ENCODE data around the gene HOXA11. TPM values are rescaled to one million over a fixed set of nuclear protein-coding genes. Genes with fewer than 3 reads are reported as not detected.

The HOXA11 gene
- total RNA-seq (2012; rRNA removed) = 3.3 and 3.8 TPM in 2 replicates

DNA sequence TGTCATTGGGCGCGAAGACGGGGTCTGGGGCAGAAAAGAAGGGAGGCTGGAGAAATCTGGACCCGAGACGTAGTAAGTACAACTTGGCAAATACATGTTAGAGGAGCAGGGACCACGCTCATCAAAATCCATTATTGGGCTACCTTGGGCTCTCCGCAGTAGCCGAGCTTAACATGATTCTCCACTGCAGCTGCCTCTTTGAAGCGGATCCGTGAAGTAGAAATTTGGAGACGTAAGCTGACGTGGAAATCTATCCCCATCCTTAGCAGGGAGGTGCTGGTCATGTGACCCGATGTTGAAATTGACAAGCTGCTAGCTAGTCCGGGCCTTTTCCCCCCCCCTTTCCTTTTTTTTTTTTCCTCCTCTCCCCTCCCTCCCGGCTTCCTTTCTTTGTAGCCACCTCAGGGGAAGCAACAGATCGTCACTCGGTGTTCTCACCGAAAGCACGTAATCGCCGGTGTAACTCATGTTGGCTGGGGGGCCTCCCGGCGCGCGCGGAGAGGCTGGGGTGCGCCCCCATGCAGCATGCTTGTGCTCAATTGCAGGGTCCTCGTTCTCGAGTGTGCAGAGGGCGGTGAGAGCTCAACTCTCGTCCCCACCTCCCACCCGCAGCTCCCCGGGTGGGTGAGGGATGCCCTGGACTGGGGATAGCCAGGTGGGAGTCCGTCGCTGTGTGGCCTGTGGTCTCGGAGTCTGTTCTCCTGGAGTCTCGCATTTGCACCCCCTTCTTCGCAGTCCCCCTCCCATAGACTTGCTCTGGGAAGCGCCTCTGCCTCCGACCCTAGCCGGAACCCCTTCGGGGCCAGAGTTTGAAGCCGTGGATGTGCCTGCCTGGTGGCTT is at the start of gene HOXA11:
TSS of gene HOXA11 (minus strand) at position 220 of the 841 bp plus-strand sequence. CDS start at position 132, 88 bp downstream.
- H3K27me3 ChIP-seq (ENCODE audit: control insufficient read depth, insufficient read depth, low read length) = no peaks in the 10 kb centered on the region
- H3K4me1 ChIP-seq (ENCODE audit: control insufficient read depth, insufficient read depth, low read length) = peaks cover 72% of the 10 kb centered on the region
- peak within 1 kb of the TSS; percentile 83 for H3K4me3 ChIP-seq (ENCODE audit: low read length)
- H3K9ac ChIP-seq (ENCODE audit: low read depth, low read length) = peak within 1 kb of the TSS; percentile 89
- H3K36me3 ChIP-seq (ENCODE audit: insufficient read depth, low read length) = peaks cover 9% of the 10 kb centered on the region
- peak within 1 kb of the TSS; percentile 98 for H3K4me2 ChIP-seq (ENCODE audit: low read length)
- H3K9me3 ChIP-seq (replicated peaks; ENCODE audit: low read length) = no peaks in the 10 kb centered on the region

DNA sequence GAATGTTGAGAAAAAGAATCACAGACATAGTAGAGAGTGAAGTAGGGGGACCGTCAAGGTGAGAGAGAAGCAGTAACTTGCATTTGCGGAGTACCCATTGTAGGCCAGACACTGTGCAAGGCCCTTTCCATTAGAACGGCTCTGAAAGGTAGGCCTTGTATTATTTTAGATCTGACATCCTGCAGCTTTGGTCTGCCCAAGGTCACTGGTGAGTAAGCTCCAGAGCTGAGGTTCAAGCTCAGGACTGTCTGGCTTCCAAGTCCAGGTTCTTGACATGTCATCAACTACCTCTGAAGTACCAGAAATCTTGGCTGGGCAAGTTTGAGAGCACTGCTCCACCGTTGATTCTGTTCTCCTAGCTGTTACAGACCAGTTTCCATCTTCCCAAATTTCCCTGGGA is 44.4 kb upstream of the HOXA11 start:
- H3K9me3 ChIP-seq (replicated peaks; ENCODE audit: low read length) = no peaks in the 10 kb centered on the region
- no peak overlapping the region for H3K4me3 ChIP-seq (ENCODE audit: low read length)
- no peaks in the 10 kb centered on the region for H3K4me1 ChIP-seq (ENCODE audit: control insufficient read depth, insufficient read depth, low read length)
- peaks cover 41% of the 10 kb centered on the region for H3K27me3 ChIP-seq (ENCODE audit: control insufficient read depth, insufficient read depth, low read length)
- H3K9ac ChIP-seq (ENCODE audit: low read depth, low read length) = no peak overlapping the region
- no peaks in the 10 kb centered on the region for H3K36me3 ChIP-seq (ENCODE audit: insufficient read depth, low read length)
- no peak overlapping the region for H3K4me2 ChIP-seq (ENCODE audit: low read length)

DNA sequence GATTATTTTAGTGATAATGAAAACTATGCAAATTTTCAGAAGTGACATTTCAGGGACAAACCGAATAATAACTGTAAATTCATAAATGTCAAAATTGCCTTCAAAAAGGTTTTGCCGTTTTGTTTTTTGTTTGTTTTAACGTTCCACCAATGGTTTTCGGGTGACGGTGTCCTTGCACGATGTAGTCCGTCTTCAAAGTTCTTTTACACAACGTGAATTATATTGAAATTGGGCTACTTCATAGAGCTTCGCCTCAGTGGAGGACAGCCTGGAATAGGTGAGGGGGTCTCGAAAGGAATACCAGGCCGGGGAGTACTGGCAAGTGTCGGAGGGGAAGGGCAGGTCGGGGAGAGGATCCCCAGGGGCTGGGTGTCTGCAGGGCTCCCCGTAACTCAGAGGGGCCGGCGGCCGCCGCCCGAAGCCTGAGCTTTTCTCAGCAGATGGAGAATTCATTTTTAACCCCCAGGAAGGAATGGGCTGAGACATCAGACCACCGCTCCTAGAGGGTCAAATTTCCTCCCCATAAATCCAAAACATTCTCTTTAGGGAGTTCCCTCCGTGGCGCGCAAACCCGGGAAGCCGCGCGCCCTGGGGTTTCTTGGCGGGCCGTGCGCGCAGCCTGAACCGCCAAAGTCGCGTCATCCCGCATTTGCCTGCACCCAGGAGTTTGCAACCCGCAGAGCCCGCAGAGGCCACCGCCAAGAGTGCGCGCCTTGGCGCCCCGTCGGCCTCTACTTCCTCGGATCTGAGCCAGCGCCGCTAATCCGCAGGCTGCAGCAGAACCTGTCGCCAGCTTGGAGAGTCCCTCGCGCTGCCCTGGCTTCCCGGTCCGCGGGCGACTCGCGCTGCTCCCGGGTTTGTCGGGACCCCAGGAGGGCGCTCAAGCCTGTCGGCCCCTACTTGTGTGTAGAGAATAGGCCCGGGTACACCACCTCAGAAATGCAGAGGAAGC is 40.2 kb upstream of the HOXA11 start:
- peaks cover 79% of the 10 kb centered on the region for H3K27me3 ChIP-seq (ENCODE audit: control insufficient read depth, insufficient read depth, low read length)
- no peak overlapping the region for H3K9ac ChIP-seq (ENCODE audit: low read depth, low read length)
- no peaks in the 10 kb centered on the region for H3K36me3 ChIP-seq (ENCODE audit: insufficient read depth, low read length)
- peak overlapping the region; percentile 60 for H3K4me2 ChIP-seq (ENCODE audit: low read length)
- no peaks in the 10 kb centered on the region for H3K4me1 ChIP-seq (ENCODE audit: control insufficient read depth, insufficient read depth, low read length)
- H3K9me3 ChIP-seq (replicated peaks; ENCODE audit: low read length) = no peaks in the 10 kb centered on the region
- no peak overlapping the region for H3K4me3 ChIP-seq (ENCODE audit: low read length)

DNA sequence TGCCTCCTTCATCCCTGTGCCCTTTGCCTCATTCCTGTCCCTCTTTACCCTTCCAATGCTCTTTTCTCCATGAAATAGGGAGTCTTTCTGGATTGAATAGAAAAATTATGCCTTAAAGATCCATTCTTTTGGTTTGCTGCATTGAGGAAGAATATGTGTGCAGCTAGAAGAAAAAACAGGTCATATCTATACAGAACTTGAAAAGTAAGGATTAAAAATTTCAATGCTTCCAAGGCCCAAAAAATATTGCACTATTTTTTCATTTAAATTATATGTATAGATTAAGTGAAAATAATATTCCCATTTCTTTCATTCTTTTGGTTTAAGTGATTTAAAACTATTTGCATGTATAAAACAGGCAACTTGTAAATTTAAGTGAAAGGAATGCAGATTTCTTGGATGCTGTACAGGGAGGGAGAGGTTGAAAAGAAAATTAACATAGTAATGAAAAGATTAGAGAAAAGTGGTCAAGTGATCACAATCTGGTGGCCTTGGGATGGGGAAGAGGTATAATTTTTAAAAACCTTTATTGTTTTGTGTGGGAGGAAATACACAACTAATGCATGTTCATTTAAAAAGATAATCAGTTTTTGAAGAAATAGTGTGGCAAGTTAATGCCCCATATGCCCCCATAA is 39.0 kb upstream of the HOXA11 start:
- no peak overlapping the region for H3K4me3 ChIP-seq (ENCODE audit: low read length)
- no peaks in the 10 kb centered on the region for H3K9me3 ChIP-seq (replicated peaks; ENCODE audit: low read length)
- H3K27me3 ChIP-seq (ENCODE audit: control insufficient read depth, insufficient read depth, low read length) = peaks cover 74% of the 10 kb centered on the region
- no peak overlapping the region for H3K9ac ChIP-seq (ENCODE audit: low read depth, low read length)
- no peak overlapping the region for H3K4me2 ChIP-seq (ENCODE audit: low read length)
- no peaks in the 10 kb centered on the region for H3K36me3 ChIP-seq (ENCODE audit: insufficient read depth, low read length)
- no peaks in the 10 kb centered on the region for H3K4me1 ChIP-seq (ENCODE audit: control insufficient read depth, insufficient read depth, low read length)

DNA sequence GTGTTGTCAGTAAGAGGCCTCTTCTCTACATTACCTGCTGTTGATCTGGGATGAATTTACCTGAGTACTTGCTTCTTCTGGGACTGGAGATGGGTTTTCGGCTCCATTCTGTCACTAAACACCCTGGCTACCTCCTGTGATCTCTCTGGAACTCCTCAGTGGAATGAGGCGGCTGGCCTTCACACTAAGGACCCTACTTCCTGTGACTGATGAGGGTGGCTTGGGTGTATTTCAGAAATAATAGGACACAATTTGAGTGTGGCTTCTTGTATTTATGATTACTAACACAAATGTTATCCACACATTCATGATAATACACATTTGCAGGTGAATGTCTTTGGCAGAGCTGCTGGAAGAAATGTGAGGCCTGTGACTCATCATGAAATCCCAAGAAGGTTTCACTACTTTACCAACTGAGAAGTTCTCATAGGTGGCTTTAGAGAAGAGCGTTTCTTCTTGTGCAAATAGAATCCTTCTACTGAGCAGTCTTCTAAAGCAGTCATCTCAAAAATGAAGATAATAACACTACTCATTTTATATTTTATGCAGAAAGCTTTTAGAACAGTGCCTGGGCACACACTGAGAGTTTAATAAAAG is 36.3 kb upstream of the HOXA11 start:
- peaks cover 72% of the 10 kb centered on the region for H3K27me3 ChIP-seq (ENCODE audit: control insufficient read depth, insufficient read depth, low read length)
- H3K4me3 ChIP-seq (ENCODE audit: low read length) = no peak overlapping the region
- H3K4me1 ChIP-seq (ENCODE audit: control insufficient read depth, insufficient read depth, low read length) = no peaks in the 10 kb centered on the region
- H3K4me2 ChIP-seq (ENCODE audit: low read length) = no peak overlapping the region
- H3K9me3 ChIP-seq (replicated peaks; ENCODE audit: low read length) = no peaks in the 10 kb centered on the region
- no peak overlapping the region for H3K9ac ChIP-seq (ENCODE audit: low read depth, low read length)
- H3K36me3 ChIP-seq (ENCODE audit: insufficient read depth, low read length) = no peaks in the 10 kb centered on the region

DNA sequence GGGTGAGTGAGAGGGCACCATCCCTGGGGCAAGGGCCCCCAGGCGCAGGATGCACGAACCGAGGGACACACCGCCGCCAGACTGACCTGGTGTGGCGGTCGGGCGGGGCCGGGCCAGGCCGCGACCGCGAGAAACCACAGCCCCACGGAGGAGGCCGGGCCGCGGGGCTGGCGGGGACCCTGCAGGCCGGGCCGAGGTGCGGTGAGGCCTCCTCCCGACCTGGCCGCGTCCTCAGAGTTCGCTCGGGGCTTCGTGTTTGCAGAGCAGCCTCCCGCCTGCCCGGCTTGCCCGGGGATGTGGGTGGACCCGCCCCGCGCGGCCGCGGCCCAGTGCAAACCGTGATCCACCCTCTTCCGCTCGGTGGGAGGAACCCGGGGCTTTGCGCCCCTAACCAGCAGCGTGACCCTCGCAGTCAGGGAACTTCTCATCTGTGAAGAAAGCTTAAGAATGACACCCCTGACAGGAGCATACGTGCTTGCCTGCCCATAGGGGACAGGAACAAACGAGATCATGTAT is 35.5 kb upstream of the HOXA11 start:
- no peaks in the 10 kb centered on the region for H3K4me1 ChIP-seq (ENCODE audit: control insufficient read depth, insufficient read depth, low read length)
- H3K4me3 ChIP-seq (ENCODE audit: low read length) = no peak overlapping the region
- no peaks in the 10 kb centered on the region for H3K36me3 ChIP-seq (ENCODE audit: insufficient read depth, low read length)
- no peak overlapping the region for H3K9ac ChIP-seq (ENCODE audit: low read depth, low read length)
- H3K4me2 ChIP-seq (ENCODE audit: low read length) = no peak overlapping the region
- H3K9me3 ChIP-seq (replicated peaks; ENCODE audit: low read length) = no peaks in the 10 kb centered on the region
- H3K27me3 ChIP-seq (ENCODE audit: control insufficient read depth, insufficient read depth, low read length) = peaks cover 71% of the 10 kb centered on the region

DNA sequence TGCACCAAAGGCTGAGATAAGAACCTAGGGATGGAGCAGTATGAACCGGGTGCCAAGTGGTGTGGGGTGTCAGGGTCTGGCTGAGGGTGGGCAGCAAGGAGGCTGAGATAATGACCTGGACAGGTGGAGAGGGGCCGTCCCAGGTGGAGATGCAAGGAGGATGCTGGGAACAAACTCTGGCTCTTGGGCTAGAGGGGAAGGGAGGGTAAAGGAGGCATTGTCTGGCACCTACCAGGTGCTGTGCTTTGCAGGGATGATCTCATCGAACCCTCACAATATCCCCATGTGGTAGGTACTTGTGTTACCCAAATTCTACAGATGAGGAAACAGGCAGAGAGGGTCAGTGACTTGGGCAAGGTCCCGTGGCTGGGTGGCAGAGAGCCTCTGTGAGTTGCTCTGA is 34.8 kb upstream of the HOXA11 start:
- H3K4me1 ChIP-seq (ENCODE audit: control insufficient read depth, insufficient read depth, low read length) = no peaks in the 10 kb centered on the region
- H3K9ac ChIP-seq (ENCODE audit: low read depth, low read length) = no peak overlapping the region
- no peaks in the 10 kb centered on the region for H3K36me3 ChIP-seq (ENCODE audit: insufficient read depth, low read length)
- no peak overlapping the region for H3K4me3 ChIP-seq (ENCODE audit: low read length)
- H3K9me3 ChIP-seq (replicated peaks; ENCODE audit: low read length) = no peaks in the 10 kb centered on the region
- peaks cover 69% of the 10 kb centered on the region for H3K27me3 ChIP-seq (ENCODE audit: control insufficient read depth, insufficient read depth, low read length)
- no peak overlapping the region for H3K4me2 ChIP-seq (ENCODE audit: low read length)

DNA sequence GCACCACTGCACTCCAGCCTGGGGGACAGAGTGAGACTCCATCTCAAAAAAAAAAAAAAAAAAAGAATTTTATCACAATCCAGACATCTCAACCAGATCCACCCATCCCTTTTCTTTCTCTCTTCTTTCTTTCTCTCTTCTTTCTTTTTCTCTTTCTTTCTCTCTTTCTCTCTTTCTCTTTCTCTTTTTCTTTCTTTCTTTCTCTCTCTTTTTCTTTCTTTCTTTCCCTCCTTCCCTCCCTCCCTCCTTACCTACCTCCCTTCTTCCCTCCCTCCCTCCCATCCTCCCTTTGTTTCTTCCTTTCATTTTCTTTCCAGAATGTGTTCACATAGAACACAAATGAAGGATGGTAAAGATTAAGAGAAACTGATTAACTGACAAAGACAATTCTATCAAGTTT is 32.9 kb upstream of the HOXA11 start:
- no peaks in the 10 kb centered on the region for H3K9me3 ChIP-seq (replicated peaks; ENCODE audit: low read length)
- no peak overlapping the region for H3K4me2 ChIP-seq (ENCODE audit: low read length)
- H3K4me1 ChIP-seq (ENCODE audit: control insufficient read depth, insufficient read depth, low read length) = no peaks in the 10 kb centered on the region
- H3K27me3 ChIP-seq (ENCODE audit: control insufficient read depth, insufficient read depth, low read length) = peaks cover 58% of the 10 kb centered on the region
- no peak overlapping the region for H3K4me3 ChIP-seq (ENCODE audit: low read length)
- H3K36me3 ChIP-seq (ENCODE audit: insufficient read depth, low read length) = no peaks in the 10 kb centered on the region
- no peak overlapping the region for H3K9ac ChIP-seq (ENCODE audit: low read depth, low read length)

DNA sequence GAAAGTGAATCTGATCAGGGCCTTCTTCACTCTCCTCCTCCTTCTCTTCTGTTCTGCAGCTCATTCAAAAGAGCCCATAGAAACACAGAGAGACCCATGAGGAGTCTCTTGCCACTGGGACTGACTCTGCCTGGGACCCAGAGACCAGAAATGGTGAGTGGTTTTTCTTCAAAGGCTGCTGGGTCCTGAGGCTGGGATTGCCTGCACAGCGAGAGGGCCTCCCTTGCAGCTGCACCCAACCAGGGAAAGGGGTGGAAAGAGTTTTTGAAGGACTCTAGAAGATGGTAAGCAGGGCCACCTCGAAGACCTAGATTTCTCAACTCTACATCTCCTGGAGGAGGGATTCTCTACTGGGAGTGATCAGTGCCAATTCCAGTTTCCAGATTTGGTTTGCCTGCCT is 30.3 kb upstream of the HOXA11 start:
- H3K9me3 ChIP-seq (replicated peaks; ENCODE audit: low read length) = no peaks in the 10 kb centered on the region
- no peaks in the 10 kb centered on the region for H3K36me3 ChIP-seq (ENCODE audit: insufficient read depth, low read length)

DNA sequence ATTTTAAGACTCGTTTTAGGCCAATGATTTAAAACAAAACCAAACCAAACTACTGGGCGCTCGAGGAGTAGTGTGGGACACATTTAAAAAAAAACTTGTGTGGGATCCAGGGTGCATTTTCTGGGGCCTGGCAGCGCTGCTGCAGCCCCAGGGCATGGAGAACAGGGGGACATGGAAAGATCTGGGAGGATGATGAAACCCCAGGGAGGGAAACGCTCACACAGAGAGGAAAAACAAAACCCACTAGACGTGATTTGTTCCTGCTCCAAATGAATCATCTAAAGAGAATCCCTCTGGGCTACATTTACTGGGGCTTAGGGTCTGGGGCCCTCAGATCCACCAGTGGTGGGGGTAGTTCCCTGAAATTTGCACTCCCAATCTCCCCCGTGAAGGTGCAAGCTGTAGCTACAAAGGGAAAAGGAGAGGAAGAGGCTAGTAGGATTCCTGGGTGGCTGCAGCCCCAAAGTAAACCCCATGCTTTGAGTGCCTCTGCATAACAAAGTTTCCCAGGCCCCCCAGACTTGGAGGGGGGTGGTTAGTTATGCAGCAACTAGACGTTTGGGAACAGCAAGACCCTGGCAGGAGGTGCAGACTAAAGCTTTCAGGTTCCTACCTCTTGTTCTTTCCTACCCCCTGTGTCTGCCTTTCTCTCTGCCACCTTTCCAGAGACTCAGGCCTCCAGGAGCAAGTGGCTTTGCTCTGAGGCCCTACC is 29.4 kb upstream of the HOXA11 start:
- Histone ChIP-seq H3K36me3 (ENCODE audit: insufficient read depth, low read length) (no peaks in the 10 kb centered on the region), H3K27me3 (ENCODE audit: control insufficient read depth, insufficient read depth, low read length) (peaks cover 45% of the 10 kb centered on the region), H3K9ac (ENCODE audit: low read depth, low read length) (no peak overlapping the region), H3K9me3 (replicated peaks; ENCODE audit: low read length) (no peaks in the 10 kb centered on the region), H3K4me2 (ENCODE audit: low read length) (no peak overlapping the region), H3K4me3 (ENCODE audit: low read length) (no peak overlapping the region), H3K4me1 (ENCODE audit: control insufficient read depth, insufficient read depth, low read length) (no peaks in the 10 kb centered on the region)

More for the DNA sequence above, 30.3 kb upstream of the HOXA11 start:
- Histone ChIP-seq H3K9ac (ENCODE audit: low read depth, low read length) (no peak overlapping the region), H3K27me3 (ENCODE audit: control insufficient read depth, insufficient read depth, low read length) (peaks cover 49% of the 10 kb centered on the region), H3K4me3 (ENCODE audit: low read length) (no peak overlapping the region), H3K4me1 (ENCODE audit: control insufficient read depth, insufficient read depth, low read length) (no peaks in the 10 kb centered on the region), H3K4me2 (ENCODE audit: low read length) (no peak overlapping the region)

All from skeletal muscle satellite cell (primary cell).